ENCODE data around the gene CHST14.

The CHST14 gene

GRCh38 chr15:40474581-40474980, 3.8 kb downstream of the CHST14 start:
- no peak overlapping the region for H3K4me3 ChIP-seq (ENCODE audit: extremely low read depth, insufficient read depth, low read length, poor library complexity, severe bottlenecking)
- WGBS, 2 experiments (ENCODE audit: insufficient coverage in 2 of 2): 92 to 100% methylated on average over 2 to 5 of the region's 8 CpGs
- peaks cover 17% of the 10 kb centered on the region for H3K4me1 ChIP-seq (ENCODE audit: control insufficient read depth, insufficient read depth, low read length, poor library complexity, severe bottlenecking)
- no peaks in the 10 kb centered on the region for H3K9me3 ChIP-seq (ENCODE audit: control insufficient read depth, low read length)
- H3K36me3 ChIP-seq (ENCODE audit: control insufficient read depth, insufficient read depth, low read length): peaks cover 11% of the 10 kb centered on the region
- H3K27ac ChIP-seq (ENCODE audit: low read depth, low read length, severe bottlenecking): no peak overlapping the region

DNA sequence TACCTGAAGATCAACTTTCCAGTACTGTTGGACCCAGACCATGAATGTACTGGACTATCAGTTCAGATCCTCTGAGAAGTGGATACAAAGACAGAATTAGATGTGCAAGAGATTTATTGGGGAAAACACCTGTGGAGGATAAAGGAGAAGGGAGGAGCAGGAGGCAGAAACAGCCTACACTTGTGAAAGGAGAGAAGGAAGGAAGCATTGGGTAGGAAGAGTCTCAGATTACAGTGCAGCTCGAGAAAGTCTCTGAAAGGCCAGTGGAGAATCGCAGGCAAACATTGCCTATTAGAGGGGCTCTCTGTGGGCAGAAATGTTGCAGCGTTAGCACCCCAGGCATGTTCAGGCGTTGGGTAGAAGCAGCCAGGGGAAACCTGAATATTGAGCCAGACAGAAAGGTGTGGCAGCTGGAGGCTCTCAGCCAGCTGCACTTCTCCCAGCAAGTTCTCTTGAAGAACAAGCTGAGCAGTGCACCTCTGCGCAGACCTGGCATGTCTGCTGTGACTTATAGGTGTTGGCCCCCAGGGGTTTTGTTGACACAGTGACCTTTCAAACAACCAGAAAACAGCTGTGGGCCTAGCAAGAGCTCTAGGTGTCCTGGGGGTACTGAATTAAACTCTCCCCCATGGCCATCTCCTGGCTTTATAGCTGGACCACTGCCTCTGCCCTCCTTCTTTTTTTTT, 7.0 kb downstream of the CHST14 start:
- WGBS, 2 experiments (ENCODE audit: insufficient coverage in 2 of 2): 45 to 50% methylated on average over 4 of the region's 5 CpGs
- no peak overlapping the region for H3K4me3 ChIP-seq (ENCODE audit: extremely low read depth, insufficient read depth, low read length, poor library complexity, severe bottlenecking)
- no peak overlapping the region for H3K27ac ChIP-seq (ENCODE audit: low read depth, low read length, severe bottlenecking)
- peaks cover 3% of the 10 kb centered on the region for H3K36me3 ChIP-seq (ENCODE audit: control insufficient read depth, insufficient read depth, low read length)
- no peaks in the 10 kb centered on the region for H3K9me3 ChIP-seq (ENCODE audit: control insufficient read depth, low read length)
- peaks cover 3% of the 10 kb centered on the region for H3K4me1 ChIP-seq (ENCODE audit: control insufficient read depth, insufficient read depth, low read length, poor library complexity, severe bottlenecking)

DNA sequence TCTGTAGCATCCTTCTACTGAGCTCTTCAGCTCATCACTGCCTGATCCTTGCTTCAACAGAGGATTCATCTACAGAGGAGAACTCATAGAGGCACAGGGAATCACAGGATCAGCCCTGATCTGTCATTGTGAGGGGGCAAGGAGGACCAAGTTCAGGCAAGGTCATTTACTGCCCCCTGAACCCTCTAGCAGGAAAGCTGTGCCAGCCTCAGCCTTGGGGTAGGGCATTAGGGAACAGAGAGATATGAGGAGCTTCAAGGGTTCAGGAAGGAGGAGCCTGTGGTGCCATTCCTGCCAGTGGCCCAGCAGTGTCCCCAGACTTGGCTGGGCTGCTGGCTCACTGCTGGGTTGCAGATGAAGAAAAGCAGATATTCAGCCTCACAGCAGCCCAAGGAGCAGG, 8.2 kb downstream of the CHST14 start:
- H3K4me1 ChIP-seq (ENCODE audit: control insufficient read depth, insufficient read depth, low read length, poor library complexity, severe bottlenecking): peaks cover 3% of the 10 kb centered on the region
- no peaks in the 10 kb centered on the region for H3K36me3 ChIP-seq (ENCODE audit: control insufficient read depth, insufficient read depth, low read length)
- H3K9me3 ChIP-seq (ENCODE audit: control insufficient read depth, low read length): no peaks in the 10 kb centered on the region
- no peak overlapping the region for H3K4me3 ChIP-seq (ENCODE audit: extremely low read depth, insufficient read depth, low read length, poor library complexity, severe bottlenecking)
- no peak overlapping the region for H3K27ac ChIP-seq (ENCODE audit: low read depth, low read length, severe bottlenecking)

DNA sequence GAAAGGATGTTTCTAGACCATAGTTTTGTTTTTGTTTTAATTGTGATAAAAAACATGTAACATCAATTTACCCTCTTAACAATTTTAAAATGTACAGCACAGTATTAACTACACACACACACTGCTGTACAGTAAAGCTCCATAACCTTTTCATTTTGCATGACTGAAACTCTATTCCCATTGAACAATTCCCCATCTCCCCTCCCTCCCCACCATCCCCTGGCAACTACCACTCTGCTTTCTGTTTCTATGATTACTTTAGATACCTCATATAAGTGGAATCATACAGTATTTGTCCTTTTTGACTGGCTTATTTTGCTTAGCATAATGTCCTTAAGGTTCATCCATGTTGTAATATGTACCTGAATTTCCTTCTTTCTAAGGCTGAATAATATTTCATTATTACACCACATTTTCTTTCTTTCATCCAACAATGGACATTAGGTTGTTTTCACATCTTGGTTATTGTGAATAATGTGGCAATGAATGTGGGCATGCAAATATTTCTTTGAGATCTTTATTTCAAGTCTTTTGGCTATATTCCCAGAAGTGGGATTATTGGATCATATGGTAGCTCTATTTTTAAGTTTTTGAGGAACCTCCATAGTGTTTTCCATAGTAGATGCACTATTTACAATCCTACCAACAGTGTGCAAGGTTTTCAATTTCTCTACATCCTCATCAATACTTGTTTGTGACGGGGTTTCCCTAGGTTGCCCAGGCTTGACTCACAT, 10.7 kb downstream of the CHST14 start:
- no peaks in the 10 kb centered on the region for H3K36me3 ChIP-seq (ENCODE audit: control insufficient read depth, insufficient read depth, low read length)
- no peak overlapping the region for H3K4me3 ChIP-seq (ENCODE audit: extremely low read depth, insufficient read depth, low read length, poor library complexity, severe bottlenecking)
- H3K27ac ChIP-seq (ENCODE audit: low read depth, low read length, severe bottlenecking): no peak overlapping the region
- WGBS, 2 experiments (ENCODE audit: insufficient coverage in 2 of 2): 80 to 92% methylated on average over 1 of the region's 1 CpG
- H3K4me1 ChIP-seq (ENCODE audit: control insufficient read depth, insufficient read depth, low read length, poor library complexity, severe bottlenecking): peaks cover 3% of the 10 kb centered on the region
- no peaks in the 10 kb centered on the region for H3K9me3 ChIP-seq (ENCODE audit: control insufficient read depth, low read length)

DNA sequence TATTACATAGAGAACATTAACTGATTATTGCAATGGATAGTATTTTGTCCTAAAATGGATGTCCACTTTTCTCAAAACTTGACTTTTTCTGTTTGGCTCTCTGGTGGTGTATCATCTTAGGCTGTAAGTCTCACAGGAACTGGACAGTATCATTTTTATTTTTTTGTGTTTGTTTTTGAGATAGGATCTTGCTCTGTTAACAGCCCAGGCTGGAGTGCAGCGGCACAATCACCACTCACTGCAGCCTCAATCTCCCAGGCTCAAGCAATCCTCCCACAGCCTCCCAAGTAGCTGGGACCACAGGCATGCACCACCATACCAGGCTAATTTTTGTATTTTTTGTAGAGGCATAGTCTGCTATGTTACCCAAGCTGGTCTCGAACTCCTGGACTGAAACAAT, 13.1 kb downstream of the CHST14 start:
- 80% methylated on average over 1 of the region's 2 CpGs; no CpG with 5 or more reads in 1 of the 2 experiments for WGBS, 2 experiments (ENCODE audit: insufficient coverage in 2 of 2)
- H3K9me3 ChIP-seq (ENCODE audit: control insufficient read depth, low read length): no peaks in the 10 kb centered on the region
- H3K4me3 ChIP-seq (ENCODE audit: extremely low read depth, insufficient read depth, low read length, poor library complexity, severe bottlenecking): no peak overlapping the region
- H3K36me3 ChIP-seq (ENCODE audit: control insufficient read depth, insufficient read depth, low read length): no peaks in the 10 kb centered on the region
- no peak overlapping the region for H3K27ac ChIP-seq (ENCODE audit: low read depth, low read length, severe bottlenecking)
- peaks cover 3% of the 10 kb centered on the region for H3K4me1 ChIP-seq (ENCODE audit: control insufficient read depth, insufficient read depth, low read length, poor library complexity, severe bottlenecking)

DNA sequence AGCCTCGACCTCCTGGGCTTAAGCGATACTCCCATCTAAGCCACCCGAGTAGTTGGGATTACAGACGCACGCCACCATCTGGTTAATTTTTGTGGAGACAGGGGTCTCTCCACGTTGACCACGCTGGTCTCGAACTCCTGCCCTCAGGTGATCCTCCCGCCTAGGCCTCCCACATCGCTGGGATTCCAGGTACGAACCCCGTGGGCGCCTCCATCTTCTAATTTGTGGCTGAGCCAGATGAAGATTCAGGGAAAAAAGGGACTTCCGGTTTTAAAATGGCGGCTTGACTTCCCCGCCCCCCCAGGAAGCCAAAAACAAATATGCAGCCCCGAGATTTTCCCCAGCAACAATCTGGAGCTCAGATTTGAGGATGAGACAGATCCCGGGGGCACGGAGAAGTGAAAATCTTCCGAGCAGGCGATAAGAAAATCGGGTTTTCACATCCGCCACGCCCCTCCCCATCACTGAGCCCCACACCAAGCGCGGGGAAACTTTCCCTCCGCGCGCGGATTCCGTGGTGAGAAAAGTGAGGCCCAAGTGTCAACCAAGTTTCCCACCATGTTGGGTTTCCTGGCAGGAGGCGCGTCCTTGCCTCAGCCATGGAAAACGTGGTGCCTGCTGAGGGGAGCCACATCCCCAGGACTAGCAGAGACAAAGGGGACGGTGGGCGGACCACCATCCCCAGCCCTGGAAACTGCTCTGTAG, 15.4 kb downstream of the CHST14 start:
- Histone ChIP-seq H3K9me3 (ENCODE audit: control insufficient read depth, low read length) (no peaks in the 10 kb centered on the region), H3K4me3 (ENCODE audit: extremely low read depth, insufficient read depth, low read length, poor library complexity, severe bottlenecking) (no peak overlapping the region)

DNA sequence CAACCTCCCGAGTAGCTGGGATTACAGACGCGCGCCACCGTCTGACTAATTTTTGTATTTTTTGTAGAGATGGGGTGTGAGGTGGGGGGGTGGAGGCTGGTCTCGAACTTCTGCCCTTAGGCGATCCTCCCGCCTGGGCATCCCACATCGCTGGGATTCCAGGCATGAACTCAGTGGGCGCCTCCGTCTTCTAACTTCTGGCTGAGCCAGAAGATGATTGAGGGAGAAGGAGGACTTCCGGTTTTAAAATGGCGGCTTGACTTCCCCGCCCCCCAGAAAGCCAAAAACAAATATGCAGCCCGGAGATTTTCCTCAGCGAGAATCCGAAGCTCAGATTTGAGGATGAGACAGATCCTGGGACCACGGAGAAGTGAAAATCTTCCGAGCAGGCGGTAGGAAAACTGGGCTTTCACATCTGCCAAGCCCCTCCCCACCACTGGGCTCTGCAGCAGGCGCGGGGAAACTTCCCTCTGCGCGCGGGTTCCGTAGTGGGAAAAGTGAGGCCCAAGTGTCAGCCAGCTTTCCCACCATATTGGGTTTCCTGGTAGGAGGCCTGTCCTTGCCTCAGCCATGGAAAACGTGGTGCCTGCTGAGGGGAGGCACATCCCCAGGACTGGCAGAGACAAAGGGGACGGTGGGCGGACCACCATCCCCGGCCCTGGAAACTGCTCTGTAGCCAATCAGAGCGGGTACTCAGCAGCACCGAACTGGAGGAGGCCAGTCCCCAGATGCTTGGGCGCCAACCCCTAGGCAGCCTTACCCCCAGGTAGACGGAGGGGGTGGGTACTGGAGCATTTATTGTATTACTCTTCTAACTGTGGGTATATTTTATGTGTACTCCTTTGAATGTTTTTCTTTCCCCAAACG, 17.3 kb downstream of the CHST14 start:
- no peaks in the 10 kb centered on the region for H3K36me3 ChIP-seq (ENCODE audit: control insufficient read depth, insufficient read depth, low read length)
- H3K4me1 ChIP-seq (ENCODE audit: control insufficient read depth, insufficient read depth, low read length, poor library complexity, severe bottlenecking): no peaks in the 10 kb centered on the region
- H3K4me3 ChIP-seq (ENCODE audit: extremely low read depth, insufficient read depth, low read length, poor library complexity, severe bottlenecking): no peak overlapping the region
- H3K9me3 ChIP-seq (ENCODE audit: control insufficient read depth, low read length): no peaks in the 10 kb centered on the region
- H3K27ac ChIP-seq (ENCODE audit: low read depth, low read length, severe bottlenecking): no peak overlapping the region
- WGBS, 2 experiments (ENCODE audit: insufficient coverage in 2 of 2): 97 to 98% methylated on average over 25 to 28 of the region's 35 CpGs

More for the DNA sequence above, 15.4 kb downstream of the CHST14 start:
- no peaks in the 10 kb centered on the region for H3K4me1 ChIP-seq (ENCODE audit: control insufficient read depth, insufficient read depth, low read length, poor library complexity, severe bottlenecking)
- H3K36me3 ChIP-seq (ENCODE audit: control insufficient read depth, insufficient read depth, low read length): no peaks in the 10 kb centered on the region
- no peak overlapping the region for H3K27ac ChIP-seq (ENCODE audit: low read depth, low read length, severe bottlenecking)
- WGBS, 2 experiments (ENCODE audit: insufficient coverage in 2 of 2): 95% methylated on average over 32 to 36 of the region's 36 CpGs

DNA sequence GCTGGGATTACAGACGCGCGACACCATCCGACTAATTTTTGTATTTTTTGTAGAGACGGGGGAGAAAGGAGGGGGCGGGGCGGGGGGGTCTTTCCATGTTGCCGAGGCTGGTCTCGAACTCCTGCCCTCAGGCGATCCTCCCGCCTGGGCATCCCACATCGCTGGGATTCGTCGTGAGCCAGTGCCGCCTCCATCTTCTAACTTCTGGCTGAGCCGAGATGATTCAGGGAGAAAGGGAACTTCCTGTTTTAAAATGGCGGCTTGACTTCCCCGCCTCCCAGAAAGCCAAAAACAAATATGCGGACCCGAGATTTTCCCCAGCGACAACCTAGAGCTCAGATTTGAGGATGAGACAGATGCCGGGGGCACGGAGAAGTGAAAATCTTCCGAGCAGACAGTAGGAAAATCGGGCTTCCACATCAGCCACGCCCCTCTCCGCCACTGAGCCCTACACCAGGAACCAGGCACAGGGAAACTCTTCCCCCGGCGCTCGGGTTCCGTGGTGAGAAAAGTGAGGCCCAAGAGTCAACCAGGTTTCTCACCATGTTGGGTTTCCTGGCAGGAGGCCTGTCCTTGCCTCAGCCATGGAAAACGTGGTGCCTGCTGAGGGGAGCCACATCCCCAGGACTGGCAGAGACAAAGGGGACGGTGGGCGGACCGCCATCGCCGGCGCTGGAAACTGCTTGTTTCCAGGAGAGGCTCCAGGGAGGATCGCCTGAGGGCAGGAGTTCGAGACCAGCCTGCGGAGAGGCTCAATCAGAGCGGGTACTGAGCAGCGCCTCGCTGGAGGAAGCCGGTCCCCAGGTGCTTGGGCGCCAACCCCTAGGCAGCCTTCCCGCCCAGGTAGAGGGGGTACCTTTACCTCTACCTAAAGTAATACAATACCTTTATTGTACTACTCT, 18.7 kb downstream of the CHST14 start:
- H3K9me3 ChIP-seq (ENCODE audit: control insufficient read depth, low read length): no peaks in the 10 kb centered on the region
- WGBS, 2 experiments (ENCODE audit: insufficient coverage in 2 of 2): 96% methylated on average over 37 to 45 of the region's 47 CpGs
- peaks cover 6% of the 10 kb centered on the region for H3K4me1 ChIP-seq (ENCODE audit: control insufficient read depth, insufficient read depth, low read length, poor library complexity, severe bottlenecking)
- no peak overlapping the region for H3K4me3 ChIP-seq (ENCODE audit: extremely low read depth, insufficient read depth, low read length, poor library complexity, severe bottlenecking)
- H3K36me3 ChIP-seq (ENCODE audit: control insufficient read depth, insufficient read depth, low read length): no peaks in the 10 kb centered on the region
- H3K27ac ChIP-seq (ENCODE audit: low read depth, low read length, severe bottlenecking): no peak overlapping the region

- Histone ChIP-seq H3K4me1 (ENCODE audit: control insufficient read depth, insufficient read depth, low read length, poor library complexity, severe bottlenecking) (peaks cover 6% of the 10 kb centered on the region), H3K4me3 (ENCODE audit: extremely low read depth, insufficient read depth, low read length, poor library complexity, severe bottlenecking) (no peak overlapping the region), H3K9me3 (ENCODE audit: control insufficient read depth, low read length) (no peaks in the 10 kb centered on the region), H3K27ac (ENCODE audit: low read depth, low read length, severe bottlenecking) (no peak overlapping the region), H3K36me3 (ENCODE audit: control insufficient read depth, insufficient read depth, low read length) (no peaks in the 10 kb centered on the region)
- WGBS, 2 experiments (ENCODE audit: insufficient coverage in 2 of 2): 95 to 98% methylated on average over 5 to 8 of the region's 8 CpGs
These were observed 22.5 kb downstream of the CHST14 start for GRCh38 chr15:40493089-40493840.
